B cell (primary cell): ENCODE measurements around the gene FKRP. TPM values are rescaled to one million over a fixed set of nuclear protein-coding genes. Genes with fewer than 3 reads are reported as not detected.

Experiments
- ATAC-seq: fragments of 200-7000 bp; cut with Tn5 transposase; one replicate; pipeline ENCODE4 v1.10.0; 2021; ENCODE audit warnings: low read depth, mild to moderate bottlenecking, moderate number of reproducible peaks, moderate library complexity
- CTCF ChIA-PET: fragments of 350-600 bp; sonication (Branson Sonifier 250); formaldehyde crosslinking; loops from one replicate; lab custom pipeline; 2021; ENCODE audit warnings: antibody characterized with exemption, inconsistent platforms; lab: Charles Lee
- POLR2A ChIA-PET: fragments of 350-600 bp; sonication (Branson Sonifier 250); formaldehyde crosslinking; loops from one replicate; lab custom pipeline; 2021; ENCODE audit warnings: antibody characterized with exemption; lab: Charles Lee
- DNase-seq: peaks from one replicate; pipeline ENCODE4 v3.0.0; 2013
- H2AFZ ChIP-seq: 2 replicates; pipeline ENCODE4 v1.6.1; 2012; ENCODE audit warnings: mild to moderate bottlenecking, low read depth, low read length; ENCODE audit not compliant: insufficient read depth, poor library complexity, severe bottlenecking
- H3K27ac ChIP-seq, 2 donors: 1 replicate in 1 of 2; 2 replicates in 1 of 2; pipeline ENCODE4 v1.5.1; 2012 to 2013; ENCODE audit warnings: low read length in 2 of 2, mild to moderate bottlenecking in 2 of 2, moderate library complexity in 1 of 2
- H3K27me3 ChIP-seq, 4 experiments: fragments of 200-600 bp in 1 of 4; sonication (generic) in 1 of 4; replicated peaks in 1 of 4; 1 replicate in 2 of 4; 2 replicates in 2 of 4; pipeline versions ENCODE4 v1.6.1 to v1.7.0; 2013 to 2016; ENCODE audit warnings: low read length in 3 of 4, mild to moderate bottlenecking in 2 of 4, mixed read lengths in 1 of 4, moderate library complexity in 1 of 4; ENCODE audit not compliant: insufficient read depth in 4 of 4, control insufficient read depth in 3 of 4; ENCODE audit errors: control extremely low read depth in 1 of 4
- H3K36me3 ChIP-seq, 2 experiments: replicated peaks in 1 of 2; 1 replicate in 1 of 2; 2 replicates in 1 of 2; pipeline versions ENCODE4 v1.6.1 to v1.7.1; 2013; ENCODE audit warnings: low read length in 1 of 2; ENCODE audit not compliant: insufficient read depth in 2 of 2, control insufficient read depth in 1 of 2; ENCODE audit errors: control extremely low read depth in 1 of 2, extremely low read depth in 1 of 2
- H3K4me1 ChIP-seq, 2 donors: fragments of 200-600 bp in 1 of 2; sonication (generic) in 1 of 2; 1 replicate in 1 of 2; 2 replicates in 1 of 2; pipeline versions ENCODE4 v1.5.1 to v1.6.1; 2013 to 2017; ENCODE audit warnings: low read length in 2 of 2; ENCODE audit not compliant: control insufficient read depth in 2 of 2, insufficient read depth in 2 of 2
- H3K4me2 ChIP-seq: replicated peaks from 2 replicates; pipeline ENCODE3; 2012; ENCODE audit warnings: mild to moderate bottlenecking, low read depth, low read length; ENCODE audit not compliant: poor library complexity, severe bottlenecking
- H3K4me3 ChIP-seq, 5 experiments: fragments of 200-600 bp in 1 of 5; sonication (generic) in 1 of 5; 1 replicate in 3 of 5; 2 replicates in 2 of 5; pipeline versions ENCODE4 v1.5.1 to v1.7.0; 2011 to 2016; ENCODE audit warnings: low read length in 4 of 5, mild to moderate bottlenecking in 4 of 5, low read depth in 2 of 5, control low read depth in 1 of 5, moderate library complexity in 1 of 5; ENCODE audit not compliant: insufficient read depth in 1 of 5; ENCODE audit errors: control extremely low read depth in 1 of 5, extremely low read depth in 1 of 5
- H3K79me2 ChIP-seq: fragments of 200-600 bp; sonication (generic); one replicate; pipeline ENCODE4 v1.6.0; 2016; ENCODE audit warnings: low read length; ENCODE audit not compliant: control insufficient read depth, insufficient read depth
- H3K9ac ChIP-seq: fragments of 200-600 bp; sonication (generic); 2 replicates; pipeline ENCODE4 v1.6.1; 2017; ENCODE audit warnings: mild to moderate bottlenecking, low read length, moderate library complexity
- H3K9me3 ChIP-seq, 3 donors: one replicate each; pipeline versions ENCODE4 v1.6.1 to v1.7.1; 2013; ENCODE audit warnings: low read length in 2 of 3; ENCODE audit not compliant: control insufficient read depth in 2 of 3, insufficient read depth in 1 of 3; ENCODE audit errors: control extremely low read depth in 1 of 3
- H4K20me1 ChIP-seq: 2 replicates; pipeline ENCODE4 v1.6.0; 2012; ENCODE audit warnings: mild to moderate bottlenecking, low read length; ENCODE audit not compliant: insufficient read depth, control insufficient read depth, poor library complexity, severe bottlenecking
- H3K27ac Mint-ChIP-seq: one replicate; pipeline ENCODE4 v1.8.0; 2021; ENCODE audit warnings: mixed read lengths
- H3K27me3 Mint-ChIP-seq: one replicate; pipeline ENCODE4 v1.8.0; 2021; ENCODE audit warnings: mixed read lengths
- H3K4me1 Mint-ChIP-seq: one replicate; pipeline ENCODE4 v1.8.0; 2021; ENCODE audit warnings: mixed read lengths
- H3K4me3 Mint-ChIP-seq: one replicate; pipeline ENCODE4 v1.8.0; 2021; ENCODE audit warnings: mixed read lengths
- H3K9me3 Mint-ChIP-seq: one replicate; pipeline ENCODE4 v1.8.0; 2022; ENCODE audit warnings: mixed read lengths; ENCODE audit not compliant: insufficient read depth
- CTCF ChIP-seq: fragments of 200-600 bp; IDR thresholded peaks from one replicate; pipeline ENCODE4 v1.8.0; 2022; ENCODE audit warnings: antibody characterized with exemption, mild to moderate bottlenecking
- EZH2 ChIP-seq: IDR thresholded peaks from 2 replicates; pipeline ENCODE4 v1.6.1; 2012; ENCODE audit warnings: borderline replicate concordance, low read depth, mild to moderate bottlenecking, moderate library complexity, low read length; ENCODE audit not compliant: insufficient read depth, poor library complexity, severe bottlenecking
- WGBS: methylation state at CpG from one replicate; pipeline ENCODE4 v1.1.5; 2013; ENCODE audit warnings: missing lambda C conversion rate; ENCODE audit not compliant: insufficient coverage; 5-methylcytosine and 5-hydroxymethylcytosine counted together
- intact Hi-C: fragments of 100-400 bp; cut with micrococcal nuclease; formaldehyde crosslinking; loops from one replicate; pipeline ENCODE4 v1.10.0; 2022
- polyA plus RNA-seq: library from polyadenylated mRNA; depleted of rRNA; stranded (reverse); fragments of >200 nt; gene quantifications from 2 replicates; pipeline ENCODE4 v1.2.3, GENCODE V29; 2012
- total RNA-seq, 2 donors: library from RNA; stranded (reverse); fragments of 120-200 nt in 1 of 2; gene quantifications; 1 replicate in 1 of 2; 2 replicates in 1 of 2; pipeline versions ENCODE4 v1.2.3 to v1.2.4, GENCODE V29; 2013 to 2022

FKRP gene
- total and polyA plus RNA-seq, 2 donors (not counting 1 experiment from before 2014, with no cell fraction given) = 30.2 to 38.8 TPM

- POLR2A ChIA-PET = no interaction called here
- peaks cover 10 to 32% of the 10 kb centered on the region in 2 donors for H3K4me1 ChIP-seq
Measured at GRCh38 chr19:46741447-46741846, 4.4 kb upstream of the FKRP start.

More at GRCh38 chr19:46741447-46741846, 4.4 kb upstream of the FKRP start:
- CTCF ChIA-PET = interaction anchor here (0.6 to 2.0 kb wide), 9 partner anchors 8 to 409 kb away, joined by 3 to 13 read pairs (median 4); no protein-coding TSS in a partner anchor
- no peak overlapping the region for H3K4me3 Mint-ChIP-seq
- DNase-seq (no peak), ATAC-seq (no peak)
- 91% methylated on average over 15 of the region's 17 CpGs for WGBS
- no peak overlapping the region for H3K27ac Mint-ChIP-seq
- H3K27ac ChIP-seq = no peak overlapping the region
- no peaks in the 10 kb centered on the region for H3K27me3 ChIP-seq
- no peak overlapping the region for H2AFZ ChIP-seq
- no peak overlapping the region for H3K4me2 ChIP-seq
- no peaks in the 10 kb centered on the region for H3K9me3 Mint-ChIP-seq
- peaks cover 94% of the 10 kb centered on the region for H3K79me2 ChIP-seq
- H3K4me3 ChIP-seq = no peak overlapping the region
- no peaks in the 10 kb centered on the region for H3K9me3 ChIP-seq
- intact Hi-C loops = no loop called here
- TF ChIP-seq CTCF = no peak
- no peak for TF ChIP-seq EZH2
- peaks cover 44% of the 10 kb centered on the region for H3K4me1 Mint-ChIP-seq
- H3K36me3 ChIP-seq = peaks cover 3 to 42% of the 10 kb centered on the region in 2 experiments
- peaks cover 85% of the 10 kb centered on the region for H4K20me1 ChIP-seq
- H3K27me3 Mint-ChIP-seq = no peaks in the 10 kb centered on the region
- H3K9ac ChIP-seq = no peak overlapping the region
